ENCODE results near the gene PABPN1L.

DNA sequence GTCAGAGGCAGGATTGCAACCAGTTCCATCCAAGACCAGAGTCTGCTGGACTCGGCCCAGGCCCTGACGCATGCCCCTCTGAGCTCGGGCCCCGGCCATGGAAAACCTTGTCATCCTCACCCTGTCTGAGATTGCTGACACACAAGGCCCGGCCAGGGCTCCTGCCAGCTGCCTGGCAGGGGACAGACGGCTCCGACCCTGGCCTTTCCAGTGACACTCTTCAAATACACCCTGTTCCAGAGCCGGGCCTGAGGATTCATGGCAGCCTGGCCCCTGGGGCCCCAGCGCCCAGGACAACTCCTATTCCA is 3.2 kb upstream of the PABPN1L start:
- TF ChIP-seq CTCF (IDR thresholded peaks at IDR 0.05; ENCODE audit: low read length) (no peak), EZH2 (optimal IDR thresholded peaks at IDR 0.05; ENCODE audit: low read depth, low read length) (no peak), EZH2phosphoT487 (IDR thresholded peaks at IDR 0.05; ENCODE audit: low read length) (no peak)

All from MM.1S (cell line).